ENCODE results near the gene ATG4A.

Gene ATG4A, protein sequence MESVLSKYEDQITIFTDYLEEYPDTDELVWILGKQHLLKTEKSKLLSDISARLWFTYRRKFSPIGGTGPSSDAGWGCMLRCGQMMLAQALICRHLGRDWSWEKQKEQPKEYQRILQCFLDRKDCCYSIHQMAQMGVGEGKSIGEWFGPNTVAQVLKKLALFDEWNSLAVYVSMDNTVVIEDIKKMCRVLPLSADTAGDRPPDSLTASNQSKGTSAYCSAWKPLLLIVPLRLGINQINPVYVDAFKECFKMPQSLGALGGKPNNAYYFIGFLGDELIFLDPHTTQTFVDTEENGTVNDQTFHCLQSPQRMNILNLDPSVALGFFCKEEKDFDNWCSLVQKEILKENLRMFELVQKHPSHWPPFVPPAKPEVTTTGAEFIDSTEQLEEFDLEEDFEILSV

DNA sequence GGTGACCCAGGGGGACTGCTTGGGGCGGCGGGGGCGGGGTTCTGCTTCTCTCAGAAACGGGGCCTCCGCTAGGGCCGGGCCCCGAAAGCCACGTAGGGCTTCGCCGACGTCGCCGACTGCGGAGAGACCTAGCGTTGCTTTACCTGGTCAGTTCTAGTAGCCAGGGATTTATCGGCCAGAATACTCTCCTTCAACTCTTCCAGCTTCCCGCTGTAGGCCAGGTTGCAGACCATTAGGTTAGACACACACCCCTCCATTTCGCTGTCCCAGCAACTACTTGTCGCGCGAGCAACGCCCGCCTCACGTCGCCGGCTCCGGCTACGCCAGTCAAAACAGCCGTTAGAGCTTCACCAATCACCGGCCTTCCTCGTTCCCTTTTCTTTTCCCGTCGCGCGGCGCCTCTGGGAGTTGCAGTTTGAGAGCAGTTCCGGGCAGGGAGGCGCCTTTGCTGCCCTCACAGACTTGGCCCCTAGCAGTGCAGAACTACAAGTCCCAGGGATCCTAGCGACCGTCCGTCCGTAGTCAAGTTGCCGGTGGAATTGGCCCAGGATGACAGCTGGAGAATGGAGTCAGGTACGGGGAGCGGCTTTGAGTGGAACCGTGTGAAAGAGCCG is at the start of gene ATG4A, which contains the start of gene PSMD10:
TSS of gene ATG4A (plus strand) at position 515 of the 614 bp plus-strand sequence. CDS start at position 564, 49 bp downstream.
TSS of gene PSMD10 (minus strand) at position 279 of the 614 bp plus-strand sequence. CDS start at position 257, 22 bp downstream.
- H3K9me3 ChIP-seq (ENCODE audit: low read length), result no peaks in the 10 kb centered on the region
- no peaks in the 10 kb centered on the region for H3F3A ChIP-seq (ENCODE audit: insufficient read depth, low read length)
- H3K9ac ChIP-seq (ENCODE audit: low read length), result peak within 1 kb of the TSS; percentile 92
- peaks cover 6% of the 10 kb centered on the region for H3K36me3 ChIP-seq (ENCODE audit: insufficient read depth, low read length)
- peak within 1 kb of the TSS; percentile 97 for H3K4me3 ChIP-seq (ENCODE audit: low read depth, low read length, poor library complexity, severe bottlenecking)
- peaks cover 11% of the 10 kb centered on the region for H3K79me2 ChIP-seq (ENCODE audit: insufficient read depth, low read length)
- peak within 1 kb of the TSS; percentile 90 for H3K4me2 ChIP-seq (ENCODE audit: low read length)
- H2AFZ ChIP-seq (ENCODE audit: low read length), result no peak within 1 kb of the TSS
- peaks cover 14% of the 10 kb centered on the region for H3K4me1 ChIP-seq (ENCODE audit: insufficient read depth, low read length, severe bottlenecking)
- H3K27me3 ChIP-seq (ENCODE audit: insufficient read depth, low read length), result no peaks in the 10 kb centered on the region
- no peaks in the 10 kb centered on the region for H4K20me1 ChIP-seq (ENCODE audit: insufficient read depth, low read length)
- TF ChIP-seq EZH2 (IDR thresholded peaks at IDR 0.05; ENCODE audit: borderline replicate concordance, low read length), result no peak
- TF ChIP-seq, protein P1, sequence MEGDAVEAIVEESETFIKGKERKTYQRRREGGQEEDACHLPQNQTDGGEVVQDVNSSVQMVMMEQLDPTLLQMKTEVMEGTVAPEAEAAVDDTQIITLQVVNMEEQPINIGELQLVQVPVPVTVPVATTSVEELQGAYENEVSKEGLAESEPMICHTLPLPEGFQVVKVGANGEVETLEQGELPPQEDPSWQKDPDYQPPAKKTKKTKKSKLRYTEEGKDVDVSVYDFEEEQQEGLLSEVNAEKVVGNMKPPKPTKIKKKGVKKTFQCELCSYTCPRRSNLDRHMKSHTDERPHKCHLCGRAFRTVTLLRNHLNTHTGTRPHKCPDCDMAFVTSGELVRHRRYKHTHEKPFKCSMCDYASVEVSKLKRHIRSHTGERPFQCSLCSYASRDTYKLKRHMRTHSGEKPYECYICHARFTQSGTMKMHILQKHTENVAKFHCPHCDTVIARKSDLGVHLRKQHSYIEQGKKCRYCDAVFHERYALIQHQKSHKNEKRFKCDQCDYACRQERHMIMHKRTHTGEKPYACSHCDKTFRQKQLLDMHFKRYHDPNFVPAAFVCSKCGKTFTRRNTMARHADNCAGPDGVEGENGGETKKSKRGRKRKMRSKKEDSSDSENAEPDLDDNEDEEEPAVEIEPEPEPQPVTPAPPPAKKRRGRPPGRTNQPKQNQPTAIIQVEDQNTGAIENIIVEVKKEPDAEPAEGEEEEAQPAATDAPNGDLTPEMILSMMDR (IDR thresholded peaks at IDR 0.05; ENCODE audit: low read length), result no peak
- H3K27ac ChIP-seq (ENCODE audit: low read depth, low read length, poor library complexity, severe bottlenecking), result peak within 1 kb of the TSS; percentile 24
- H3K9me2 ChIP-seq (ENCODE audit: low read depth, low read length), result no peaks in the 10 kb centered on the region

DNA sequence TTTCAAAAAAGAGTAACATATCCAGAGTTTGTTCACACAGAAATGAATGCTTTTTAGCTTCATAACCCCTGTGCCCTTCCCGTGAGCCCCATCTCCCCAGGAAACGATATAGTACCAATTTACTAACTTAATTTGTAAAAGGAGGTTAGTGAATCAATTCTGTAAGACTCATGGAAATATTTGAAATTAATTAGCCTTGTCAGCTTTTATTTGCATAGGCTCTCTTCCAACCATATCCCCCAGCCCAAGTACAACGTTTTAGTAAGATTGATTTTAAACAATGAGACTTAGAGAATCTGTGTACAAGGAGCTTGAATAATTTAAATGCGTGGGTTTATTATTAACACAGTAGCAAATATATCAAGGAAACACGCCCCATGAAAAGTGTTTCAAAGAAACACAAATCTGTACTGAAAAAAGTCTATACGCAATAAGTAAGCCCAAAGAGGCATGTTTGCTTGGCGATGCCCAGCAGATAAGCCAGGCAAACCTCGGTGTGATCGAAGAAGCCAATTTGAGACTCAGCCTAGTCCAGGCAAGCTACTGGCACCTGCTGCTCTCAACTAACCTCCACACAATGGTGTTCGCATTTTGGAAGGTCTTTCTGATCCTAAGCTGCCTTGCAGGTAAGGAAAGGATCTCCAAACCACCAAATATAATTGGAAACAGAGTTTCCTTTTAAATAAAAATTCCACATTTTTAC is 46.9 kb upstream of the ATG4A start, which contains the start of gene VSIG1:
TSS of gene VSIG1 (plus strand) at position 512 of the 703 bp plus-strand sequence. CDS start at position 578, 66 bp downstream.
- no peaks in the 10 kb centered on the region for H3F3A ChIP-seq (ENCODE audit: insufficient read depth, low read length)
- H3K4me2 ChIP-seq (ENCODE audit: low read length), result no peak within 1 kb of the TSS
- H3K9me3 ChIP-seq (ENCODE audit: low read length), result no peaks in the 10 kb centered on the region
- no peak within 1 kb of the TSS for H3K27ac ChIP-seq (ENCODE audit: low read depth, low read length, poor library complexity, severe bottlenecking)
- H3K9ac ChIP-seq (ENCODE audit: low read length), result no peak within 1 kb of the TSS
- no peaks in the 10 kb centered on the region for H3K36me3 ChIP-seq (ENCODE audit: insufficient read depth, low read length)
- H4K20me1 ChIP-seq (ENCODE audit: insufficient read depth, low read length), result no peaks in the 10 kb centered on the region
- H2AFZ ChIP-seq (ENCODE audit: low read length), result no peak within 1 kb of the TSS
- no peak within 1 kb of the TSS for H3K4me3 ChIP-seq (ENCODE audit: low read depth, low read length, poor library complexity, severe bottlenecking)
- no peak for TF ChIP-seq EZH2 (IDR thresholded peaks at IDR 0.05; ENCODE audit: borderline replicate concordance, low read length)
- TF ChIP-seq, protein P1 (IDR thresholded peaks at IDR 0.05; ENCODE audit: low read length), result no peak
- no peaks in the 10 kb centered on the region for H3K27me3 ChIP-seq (ENCODE audit: insufficient read depth, low read length)
- H3K4me1 ChIP-seq (ENCODE audit: insufficient read depth, low read length, severe bottlenecking), result no peaks in the 10 kb centered on the region
- H3K9me2 ChIP-seq (ENCODE audit: low read depth, low read length), result no peaks in the 10 kb centered on the region
- H3K79me2 ChIP-seq (ENCODE audit: insufficient read depth, low read length), result no peaks in the 10 kb centered on the region

DNA sequence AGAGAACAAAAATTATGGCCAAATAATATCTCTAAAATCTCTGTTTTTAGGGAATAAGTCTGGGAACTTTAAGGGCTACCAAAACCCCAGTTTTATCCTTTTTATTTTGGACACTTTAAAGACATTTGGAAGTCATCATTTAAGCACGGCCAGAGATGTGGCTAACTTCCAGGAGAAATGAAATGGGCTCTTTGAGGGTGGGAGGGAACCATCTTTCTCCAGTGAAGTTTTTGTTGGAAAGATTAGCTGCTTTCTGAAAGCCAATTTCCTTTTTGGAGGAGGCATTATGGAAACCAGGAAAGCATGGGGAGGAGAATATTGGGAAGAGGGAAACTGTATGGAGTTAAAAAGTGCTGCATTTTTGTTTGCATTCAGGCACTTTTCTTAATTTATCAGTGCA is 41.9 kb upstream of the ATG4A start:
- Histone ChIP-seq H3K4me3 (ENCODE audit: low read depth, low read length, poor library complexity, severe bottlenecking) (no peak overlapping the region), H3K36me3 (ENCODE audit: insufficient read depth, low read length) (no peaks in the 10 kb centered on the region), H3K4me2 (ENCODE audit: low read length) (no peak overlapping the region), H3K9me3 (ENCODE audit: low read length) (no peaks in the 10 kb centered on the region), H2AFZ (ENCODE audit: low read length) (no peak overlapping the region), H3K9ac (ENCODE audit: low read length) (no peak overlapping the region), H3K79me2 (ENCODE audit: insufficient read depth, low read length) (no peaks in the 10 kb centered on the region), H3K27ac (ENCODE audit: low read depth, low read length, poor library complexity, severe bottlenecking) (no peak overlapping the region), H3K4me1 (ENCODE audit: insufficient read depth, low read length, severe bottlenecking) (no peaks in the 10 kb centered on the region), H3K9me2 (ENCODE audit: low read depth, low read length) (no peaks in the 10 kb centered on the region), H4K20me1 (ENCODE audit: insufficient read depth, low read length) (no peaks in the 10 kb centered on the region), H3K27me3 (ENCODE audit: insufficient read depth, low read length) (no peaks in the 10 kb centered on the region), H3F3A (ENCODE audit: insufficient read depth, low read length) (no peaks in the 10 kb centered on the region)
- no peak for TF ChIP-seq EZH2 (IDR thresholded peaks at IDR 0.05; ENCODE audit: borderline replicate concordance, low read length)
- TF ChIP-seq, protein P1 (IDR thresholded peaks at IDR 0.05; ENCODE audit: low read length), result no peak
